ENCODE measurements around the gene CAD.

Gene CAD

DNA sequence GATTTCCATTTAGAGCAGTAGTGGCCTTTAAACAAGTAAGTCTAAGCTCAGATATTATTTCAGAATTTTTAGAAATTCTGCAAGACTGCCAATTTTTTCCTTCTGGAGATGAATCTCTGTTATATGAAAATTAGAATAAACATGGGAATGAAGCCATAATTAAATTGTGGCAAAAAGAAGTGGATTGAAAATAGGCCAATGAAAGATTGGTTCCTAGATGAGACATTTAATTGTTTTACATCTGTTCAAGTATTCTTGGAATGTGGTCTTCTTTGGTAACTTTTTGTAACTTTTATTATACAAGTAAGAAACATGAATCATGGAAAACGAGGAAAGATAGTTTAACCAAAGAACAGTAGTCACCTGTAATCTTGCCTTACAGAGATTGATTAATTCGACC, 10.3 kb downstream of the CAD start:
- peaks cover 43% of the 10 kb centered on the region for H3K36me3 ChIP-seq (ENCODE audit: control insufficient read depth, insufficient read depth, low read length)
- no peaks in the 10 kb centered on the region for H3K27me3 ChIP-seq (replicated peaks; ENCODE audit: control insufficient read depth, insufficient read depth, low read length)
- no peak for TF ChIP-seq CTCF (IDR thresholded peaks at IDR 0.05; ENCODE audit: insufficient read depth, low read length, poor library complexity, severe bottlenecking)
- DNase-seq (ENCODE audit: extremely low read depth, insufficient read length) = no peak
- H3K4me3 ChIP-seq (replicated peaks; ENCODE audit: low read depth, low read length) = no peak overlapping the region

- TF ChIP-seq CTCF (IDR thresholded peaks at IDR 0.05; ENCODE audit: insufficient read depth, low read length, poor library complexity, severe bottlenecking) = no peak
- no peak for DNase-seq (ENCODE audit: extremely low read depth, insufficient read length)
- H3K27me3 ChIP-seq (replicated peaks; ENCODE audit: control insufficient read depth, insufficient read depth, low read length) = no peaks in the 10 kb centered on the region
- H3K4me3 ChIP-seq (replicated peaks; ENCODE audit: low read depth, low read length) = no peak overlapping the region
- peaks cover 50% of the 10 kb centered on the region for H3K36me3 ChIP-seq (ENCODE audit: control insufficient read depth, insufficient read depth, low read length)
These were observed 14.8 kb downstream of the CAD start for GRCh38 chr2:27231921-27232320.

DNA sequence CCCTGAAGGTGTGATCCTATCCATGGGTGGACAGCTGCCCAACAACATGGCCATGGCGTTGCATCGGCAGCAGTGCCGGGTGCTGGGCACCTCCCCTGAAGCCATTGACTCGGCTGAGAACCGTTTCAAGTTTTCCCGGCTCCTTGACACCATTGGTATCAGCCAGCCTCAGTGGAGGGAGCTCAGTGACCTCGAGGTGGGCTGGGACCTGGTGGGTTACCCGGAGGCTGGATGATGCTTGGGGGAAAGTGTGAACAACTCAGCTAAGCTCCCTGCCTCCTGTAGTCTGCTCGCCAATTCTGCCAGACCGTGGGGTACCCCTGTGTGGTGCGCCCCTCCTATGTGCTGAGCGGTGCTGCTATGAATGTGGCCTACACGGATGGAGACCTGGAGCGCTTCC, 16.2 kb downstream of the CAD start:
- no peak for DNase-seq (ENCODE audit: extremely low read depth, insufficient read length)
- H3K4me3 ChIP-seq (replicated peaks; ENCODE audit: low read depth, low read length) = no peak overlapping the region
- H3K36me3 ChIP-seq (ENCODE audit: control insufficient read depth, insufficient read depth, low read length) = peaks cover 60% of the 10 kb centered on the region
- TF ChIP-seq CTCF (IDR thresholded peaks at IDR 0.05; ENCODE audit: insufficient read depth, low read length, poor library complexity, severe bottlenecking) = no peak
- H3K27me3 ChIP-seq (replicated peaks; ENCODE audit: control insufficient read depth, insufficient read depth, low read length) = no peaks in the 10 kb centered on the region

DNA sequence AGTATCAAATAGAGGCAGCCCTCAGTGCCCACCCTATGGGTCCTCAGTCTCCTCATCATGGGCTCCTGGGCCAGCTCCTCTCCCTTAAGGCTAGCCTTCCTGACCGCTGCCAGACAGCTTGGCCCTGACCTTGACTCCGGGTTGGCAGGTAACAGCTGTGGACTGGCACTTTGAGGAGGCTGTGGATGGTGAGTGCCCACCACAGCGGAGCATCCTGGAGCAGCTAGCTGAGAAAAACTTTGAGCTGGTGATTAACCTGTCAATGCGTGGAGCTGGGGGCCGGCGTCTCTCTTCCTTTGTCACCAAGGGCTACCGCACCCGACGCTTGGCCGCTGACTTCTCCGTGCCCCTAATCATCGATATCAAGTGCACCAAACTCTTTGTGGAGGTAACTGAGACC, 19.0 kb downstream of the CAD start:
- Histone ChIP-seq H3K27me3 (replicated peaks; ENCODE audit: control insufficient read depth, insufficient read depth, low read length) (no peaks in the 10 kb centered on the region), H3K36me3 (ENCODE audit: control insufficient read depth, insufficient read depth, low read length) (peaks cover 76% of the 10 kb centered on the region), H3K4me3 (replicated peaks; ENCODE audit: low read depth, low read length) (no peak overlapping the region)
- no peak for DNase-seq (ENCODE audit: extremely low read depth, insufficient read length)
- TF ChIP-seq CTCF (IDR thresholded peaks at IDR 0.05; ENCODE audit: insufficient read depth, low read length, poor library complexity, severe bottlenecking) = no peak

DNA sequence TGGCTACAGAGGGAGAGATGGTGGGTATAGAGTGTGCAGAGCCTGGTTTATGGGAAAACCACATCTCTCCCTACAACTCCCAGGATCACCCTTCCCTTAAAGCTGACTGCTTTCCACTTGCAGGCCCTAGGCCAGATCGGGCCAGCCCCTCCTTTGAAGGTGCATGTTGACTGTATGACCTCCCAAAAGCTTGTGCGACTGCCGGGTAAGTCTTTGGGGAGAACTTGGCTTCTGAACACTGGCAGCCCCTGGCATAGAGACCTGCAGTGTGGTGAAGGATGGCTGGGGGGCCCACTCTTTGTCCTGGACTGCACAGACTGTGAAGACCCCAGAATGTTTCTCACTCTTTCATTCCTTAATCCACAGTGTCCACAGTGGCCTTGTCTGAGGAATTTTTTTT, 19.5 kb downstream of the CAD start:
- no peak for DNase-seq (ENCODE audit: extremely low read depth, insufficient read length)
- H3K36me3 ChIP-seq (ENCODE audit: control insufficient read depth, insufficient read depth, low read length) = peaks cover 81% of the 10 kb centered on the region
- no peak overlapping the region for H3K4me3 ChIP-seq (replicated peaks; ENCODE audit: low read depth, low read length)
- H3K27me3 ChIP-seq (replicated peaks; ENCODE audit: control insufficient read depth, insufficient read depth, low read length) = no peaks in the 10 kb centered on the region
- no peak for TF ChIP-seq CTCF (IDR thresholded peaks at IDR 0.05; ENCODE audit: insufficient read depth, low read length, poor library complexity, severe bottlenecking)

- DNase-seq (ENCODE audit: extremely low read depth, insufficient read length) = no peak
- Histone ChIP-seq H3K36me3 (ENCODE audit: control insufficient read depth, insufficient read depth, low read length) (peaks cover 81% of the 10 kb centered on the region), H3K27me3 (replicated peaks; ENCODE audit: control insufficient read depth, insufficient read depth, low read length) (no peaks in the 10 kb centered on the region), H3K4me3 (replicated peaks; ENCODE audit: low read depth, low read length) (no peak overlapping the region)
- no peak for TF ChIP-seq CTCF (IDR thresholded peaks at IDR 0.05; ENCODE audit: insufficient read depth, low read length, poor library complexity, severe bottlenecking)
These were observed 20.3 kb downstream of the CAD start for GRCh38 chr2:27237341-27237945.

Data from GM06990 (cell line).